VCaP (cell line): ENCODE measurements around the gene PIGC.

Source experiments
- H3K27ac ChIP-seq: fragments of 450-650 bp; 2 replicates; pipeline ENCODE4 v1.5.1; 2017
- TF ChIP-seq, protein P1 (sequence below): fragments of 450-650 bp; conservative IDR thresholded peaks from 2 replicates; pipeline ENCODE4 v1.5.1; 2017; ENCODE audit warnings: mild to moderate bottlenecking, moderate library complexity

PIGC gene

DNA sequence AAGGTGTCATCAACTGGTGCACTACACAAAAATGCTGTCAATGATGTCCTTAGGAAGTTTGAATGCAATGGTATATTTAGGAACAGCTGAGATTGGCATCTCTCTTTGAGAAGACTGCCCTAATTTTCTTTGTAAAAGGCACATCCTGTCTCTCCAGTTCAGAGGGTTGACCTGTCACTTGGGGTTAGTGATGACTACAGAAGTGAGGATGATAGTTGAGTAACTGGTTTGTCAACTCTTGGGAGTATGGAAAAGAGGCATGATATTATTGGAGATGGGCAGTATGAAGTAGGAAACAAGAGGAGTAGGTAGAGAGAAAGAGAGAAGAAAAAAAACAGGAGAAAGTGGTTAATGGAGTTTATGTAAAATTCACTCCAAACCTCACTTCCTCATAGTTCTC, 40.4 kb upstream of the PIGC start:
- H3K27ac ChIP-seq = no peak overlapping the region
- TF ChIP-seq, protein P1, sequence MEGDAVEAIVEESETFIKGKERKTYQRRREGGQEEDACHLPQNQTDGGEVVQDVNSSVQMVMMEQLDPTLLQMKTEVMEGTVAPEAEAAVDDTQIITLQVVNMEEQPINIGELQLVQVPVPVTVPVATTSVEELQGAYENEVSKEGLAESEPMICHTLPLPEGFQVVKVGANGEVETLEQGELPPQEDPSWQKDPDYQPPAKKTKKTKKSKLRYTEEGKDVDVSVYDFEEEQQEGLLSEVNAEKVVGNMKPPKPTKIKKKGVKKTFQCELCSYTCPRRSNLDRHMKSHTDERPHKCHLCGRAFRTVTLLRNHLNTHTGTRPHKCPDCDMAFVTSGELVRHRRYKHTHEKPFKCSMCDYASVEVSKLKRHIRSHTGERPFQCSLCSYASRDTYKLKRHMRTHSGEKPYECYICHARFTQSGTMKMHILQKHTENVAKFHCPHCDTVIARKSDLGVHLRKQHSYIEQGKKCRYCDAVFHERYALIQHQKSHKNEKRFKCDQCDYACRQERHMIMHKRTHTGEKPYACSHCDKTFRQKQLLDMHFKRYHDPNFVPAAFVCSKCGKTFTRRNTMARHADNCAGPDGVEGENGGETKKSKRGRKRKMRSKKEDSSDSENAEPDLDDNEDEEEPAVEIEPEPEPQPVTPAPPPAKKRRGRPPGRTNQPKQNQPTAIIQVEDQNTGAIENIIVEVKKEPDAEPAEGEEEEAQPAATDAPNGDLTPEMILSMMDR = no peak

DNA sequence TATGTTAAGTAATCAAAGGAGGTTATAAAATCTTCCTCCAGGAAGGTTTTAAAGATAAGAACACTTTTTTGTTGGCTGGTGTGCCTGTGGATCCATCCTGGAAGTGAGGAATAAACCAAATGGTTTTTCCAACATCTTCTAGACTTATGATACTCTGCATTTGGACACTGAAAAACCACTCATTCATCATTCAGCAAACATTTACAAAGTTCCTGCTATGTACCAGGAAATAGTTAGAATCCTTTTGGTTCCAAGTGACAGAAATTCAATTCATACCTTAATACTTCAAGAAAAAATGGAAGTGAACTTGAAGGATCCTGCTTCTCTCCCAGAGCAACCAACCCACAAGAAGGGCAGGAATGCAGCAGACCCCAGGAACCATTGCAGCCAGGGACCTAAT, 39.6 kb upstream of the PIGC start:
- TF ChIP-seq, protein P1 = no peak

DNA sequence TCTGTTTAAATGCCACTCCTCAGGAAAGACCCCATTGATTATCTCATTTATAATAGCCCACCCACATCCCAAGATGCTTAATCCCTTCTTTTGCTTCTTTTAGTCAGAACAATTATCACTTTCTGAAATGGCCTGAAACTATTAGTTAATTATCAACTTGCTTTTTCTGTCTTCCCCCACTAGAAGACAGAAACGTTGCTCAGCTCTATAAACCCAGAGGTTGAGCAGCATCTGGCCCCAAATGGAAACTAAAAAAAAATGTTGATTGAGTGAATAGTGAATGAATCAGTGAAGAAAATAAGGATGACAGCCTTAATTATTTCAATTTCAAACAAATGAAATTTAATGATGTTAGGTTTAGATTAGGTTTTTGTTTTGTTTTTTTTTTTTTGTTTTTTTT, 38.2 kb upstream of the PIGC start:
- TF ChIP-seq, protein P1 = no peak
- no peak overlapping the region for H3K27ac ChIP-seq

More for the DNA sequence above, 39.6 kb upstream of the PIGC start:
- no peak overlapping the region for H3K27ac ChIP-seq

DNA sequence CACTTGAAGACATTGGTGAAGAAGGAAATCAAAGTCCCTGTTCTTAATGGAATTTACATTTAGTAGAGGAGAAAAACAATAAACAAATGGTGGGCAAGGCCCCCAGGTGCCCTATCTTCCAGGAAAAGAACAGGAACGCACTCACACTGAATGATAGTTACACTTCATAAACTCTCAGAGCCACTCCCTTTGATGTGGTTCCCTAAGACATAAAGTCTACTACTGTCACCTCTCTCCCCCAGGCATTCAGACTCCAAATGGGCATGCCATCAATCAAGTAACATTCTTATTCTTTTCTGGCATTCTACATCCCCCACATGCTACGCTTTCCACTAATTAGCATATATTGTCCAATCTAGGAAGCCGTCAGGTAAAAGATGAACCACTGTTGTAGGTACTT, 36.6 kb upstream of the PIGC start:
- no peak overlapping the region for H3K27ac ChIP-seq
- TF ChIP-seq, protein P1 = no peak

DNA sequence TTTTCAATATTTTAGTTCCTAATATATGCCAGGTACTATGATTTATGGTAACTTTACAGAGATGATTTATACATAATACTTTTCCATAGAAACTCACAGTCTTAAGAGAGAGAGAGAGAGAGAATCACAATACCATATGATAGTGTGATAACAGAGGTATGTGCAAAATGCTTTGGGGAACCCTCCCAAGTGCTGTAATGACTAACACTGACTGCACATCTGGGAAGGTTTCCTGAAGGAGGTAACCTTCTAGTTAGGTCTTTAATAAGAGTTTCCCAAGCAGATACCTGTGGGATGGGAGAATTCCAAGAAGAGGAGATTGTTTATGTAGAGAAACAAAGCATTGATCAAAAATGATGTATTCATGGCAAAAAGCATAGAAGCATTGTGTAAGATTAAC, 34.6 kb upstream of the PIGC start:
- TF ChIP-seq, protein P1 = no peak
- no peak overlapping the region for H3K27ac ChIP-seq

DNA sequence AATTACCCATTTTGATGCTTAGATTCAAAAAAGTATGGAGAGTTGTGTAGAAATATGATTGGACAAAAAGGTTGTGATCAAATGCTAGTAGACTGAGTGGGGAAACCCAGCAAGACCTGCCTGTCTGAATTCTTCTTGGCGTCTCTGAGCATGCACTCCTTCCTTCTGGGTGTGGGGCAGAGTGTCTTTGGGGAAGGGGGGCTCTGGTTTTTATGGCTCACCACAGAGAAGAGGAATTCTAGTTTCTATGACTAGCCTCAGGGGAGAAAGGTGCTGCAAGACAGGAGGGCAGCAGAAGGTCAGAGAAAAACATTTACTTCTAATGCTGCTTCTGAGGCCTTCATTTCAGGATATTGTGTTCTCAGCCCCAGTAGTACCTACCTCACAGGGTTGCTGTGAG, 33.9 kb upstream of the PIGC start:
- H3K27ac ChIP-seq = no peak overlapping the region
- TF ChIP-seq, protein P1 = no peak

DNA sequence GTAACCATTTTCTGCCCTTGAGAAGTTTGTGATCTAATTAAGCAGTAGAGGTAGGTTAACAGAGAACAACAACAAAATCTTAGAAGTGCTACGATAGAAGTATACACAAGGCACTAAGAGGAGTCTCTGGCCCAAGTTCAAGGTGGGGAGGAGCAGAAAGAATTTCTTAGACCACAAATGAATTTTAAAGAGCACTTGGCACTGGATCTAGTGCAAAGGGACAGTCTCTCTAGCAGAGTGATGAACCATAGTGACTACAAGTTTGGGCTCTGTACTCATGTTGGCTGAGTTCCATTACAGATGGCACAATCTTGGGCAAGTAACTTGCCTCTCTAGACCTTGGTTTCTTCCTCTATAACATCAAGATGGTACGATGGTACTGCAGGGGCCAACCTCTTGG, 33.3 kb upstream of the PIGC start:
- TF ChIP-seq, protein P1 = no peak
- H3K27ac ChIP-seq = no peak overlapping the region

DNA sequence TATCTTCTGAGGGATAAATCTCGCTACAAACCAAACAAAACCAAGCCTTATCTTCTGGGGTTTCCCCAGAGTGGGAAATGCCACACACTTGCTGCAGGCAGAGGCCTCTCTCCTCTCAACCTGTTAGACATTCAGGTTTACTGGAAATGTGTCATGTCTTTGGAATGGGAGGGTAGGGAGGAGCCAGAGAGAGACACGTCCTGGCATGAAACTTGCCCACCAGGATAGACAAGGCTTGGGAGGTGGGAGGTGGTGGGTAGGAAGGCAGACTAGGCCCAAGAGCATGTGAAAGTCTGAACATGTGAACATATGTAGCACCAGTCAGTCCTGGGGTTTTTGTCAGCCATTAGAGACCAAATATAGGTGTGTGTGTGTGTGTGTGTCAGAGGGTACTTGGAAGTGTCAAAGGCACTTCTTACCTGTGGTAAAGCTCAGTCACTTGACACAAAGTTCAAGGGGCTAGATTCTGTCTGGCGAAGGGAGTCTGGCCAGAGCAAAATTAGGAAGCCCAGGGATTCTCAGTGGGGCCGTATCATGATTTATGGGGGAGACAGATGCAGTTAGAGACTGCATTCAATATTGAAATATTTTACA, 32.4 kb upstream of the PIGC start:
- no peak overlapping the region for H3K27ac ChIP-seq
- TF ChIP-seq, protein P1 = no peak
